Stomach smooth muscle (tissue), 2 donors: Measurements from ENCODE around the gene PTGR2.
"Not testable (repeated sequence)": the region's sequence is repeated elsewhere in the genome, so short reads cannot be mapped to it uniquely, and the experiment has no call there.

Source experiments
- H3K27ac ChIP-seq: one replicate; pipeline ENCODE4 v1.7.0; 2013; ENCODE audit warnings: mild to moderate bottlenecking, low read length, inconsistent platforms
- H3K27me3 ChIP-seq, 2 donors: one replicate each; pipeline ENCODE4 v1.7.0; 2013; ENCODE audit warnings: low read length in 2 of 2; ENCODE audit not compliant: insufficient read depth in 2 of 2, control insufficient read depth in 1 of 2
- H3K36me3 ChIP-seq, 2 donors: one replicate each; pipeline ENCODE4 v1.7.0; 2013; ENCODE audit warnings: low read length in 2 of 2; ENCODE audit not compliant: control insufficient read depth in 2 of 2, insufficient read depth in 2 of 2
- H3K4me1 ChIP-seq: one replicate; pipeline ENCODE4 v1.7.0; 2013; ENCODE audit warnings: low read length; ENCODE audit not compliant: control insufficient read depth, insufficient read depth
- H3K4me3 ChIP-seq, 2 donors: one replicate each; pipeline ENCODE4 v1.7.0; 2013; ENCODE audit warnings: low read length in 2 of 2
- H3K9ac ChIP-seq, 2 donors: one replicate each; pipeline ENCODE4 v1.7.0; 2013; ENCODE audit warnings: low read length in 2 of 2, mild to moderate bottlenecking in 1 of 2
- H3K9me3 ChIP-seq, 2 donors: one replicate each; pipeline ENCODE4 v1.7.0; 2013; ENCODE audit warnings: low read length in 2 of 2; ENCODE audit not compliant: control insufficient read depth in 2 of 2
- donor health status: healthy.
- donor health status: Pancreatic carcinoma.

The PTGR2 gene

GRCh38 chr14:73817020-73817655 is 34.5 kb upstream of the PTGR2 start:
- no peak overlapping the region for H3K4me3 ChIP-seq
- H3K9ac ChIP-seq = no peak overlapping the region
- H3K36me3 ChIP-seq = no peaks in the 10 kb centered on the region
- no peaks in the 10 kb centered on the region for H3K9me3 ChIP-seq
- no peaks in the 10 kb centered on the region for H3K4me1 ChIP-seq
- no peaks in the 10 kb centered on the region for H3K27me3 ChIP-seq
- H3K27ac ChIP-seq = no peak overlapping the region

DNA sequence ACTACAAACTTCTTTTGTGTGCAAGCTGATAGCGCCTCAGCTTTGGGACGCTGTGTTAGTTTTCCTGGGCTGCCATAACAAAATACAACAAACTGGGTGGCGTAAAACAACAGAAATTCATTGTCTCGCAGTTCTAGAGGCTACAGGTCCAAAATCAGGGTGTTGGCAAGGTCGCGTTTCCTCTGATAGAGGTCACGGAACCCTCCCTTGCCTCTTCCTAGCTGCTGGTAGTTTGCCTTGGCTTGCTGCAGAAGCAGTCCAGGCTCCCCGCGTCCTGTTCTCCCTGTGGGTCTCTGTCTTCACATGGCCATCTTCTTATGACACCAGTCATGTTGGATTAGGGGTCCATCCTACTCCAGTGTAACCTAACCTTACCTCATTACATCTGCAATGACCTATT is 32.8 kb upstream of the PTGR2 start:
- Histone ChIP-seq H3K9me3 (no peaks in the 10 kb centered on the region), H3K36me3 (no peaks in the 10 kb centered on the region), H3K4me1 (no peaks in the 10 kb centered on the region), H3K27me3 (no peaks in the 10 kb centered on the region), H3K9ac (no peak overlapping the region), H3K27ac (no peak overlapping the region), H3K4me3 (no peak overlapping the region)

DNA sequence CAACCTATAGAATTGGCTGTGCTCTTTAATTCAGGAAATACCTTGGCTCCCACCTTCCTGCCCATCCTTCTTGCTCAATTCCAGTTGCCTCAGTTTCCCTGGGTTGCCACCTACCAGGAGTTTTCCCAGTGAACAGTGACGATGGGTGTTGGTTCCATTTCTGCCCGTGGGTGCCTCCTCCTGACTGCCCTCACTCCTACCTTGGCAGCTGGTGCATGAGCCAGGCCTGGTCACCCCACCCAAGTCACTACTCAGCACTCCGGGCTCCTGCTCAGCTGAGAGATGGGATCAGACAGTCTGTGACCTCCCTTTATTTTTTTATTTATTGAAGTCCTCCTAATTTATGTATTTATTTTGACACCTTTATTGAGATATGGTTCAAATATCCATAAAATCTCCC is 31.0 kb upstream of the PTGR2 start:
- Histone ChIP-seq H3K9me3 (no peaks in the 10 kb centered on the region), H3K4me1 (no peaks in the 10 kb centered on the region), H3K27ac (no peak overlapping the region), H3K27me3 (no peaks in the 10 kb centered on the region), H3K9ac (no peak overlapping the region), H3K4me3 (no peak overlapping the region), H3K36me3 (no peaks in the 10 kb centered on the region)

DNA sequence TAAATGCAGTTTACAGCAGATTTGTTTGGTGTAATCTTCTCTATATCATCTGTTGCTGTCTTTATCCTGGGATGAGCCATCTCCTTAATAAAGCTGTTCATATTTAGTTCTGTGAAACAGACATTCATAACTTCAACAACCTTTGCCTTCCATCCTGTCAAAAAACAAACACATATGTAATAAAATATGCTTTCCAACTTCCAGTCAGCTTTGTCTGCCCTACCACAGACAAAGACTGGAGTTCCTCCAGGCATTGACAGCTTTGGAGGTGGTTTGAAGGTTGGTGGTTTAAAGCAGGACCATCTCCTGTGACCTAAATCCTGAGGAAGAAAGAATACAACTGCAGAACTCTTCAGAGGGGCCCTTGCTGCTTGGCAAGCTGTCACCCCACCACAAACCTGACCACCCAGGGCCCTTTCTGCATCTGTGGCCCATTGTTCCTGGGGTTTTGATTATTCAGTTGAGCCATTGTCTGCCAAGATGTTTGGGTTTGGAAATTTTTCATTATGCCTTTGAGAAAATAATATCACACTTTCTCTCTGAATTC is 28.2 kb upstream of the PTGR2 start:
- Histone ChIP-seq H3K9ac (no peak overlapping the region), H3K4me3 (no peak overlapping the region), H3K27me3 (no peaks in the 10 kb centered on the region), H3K9me3 (no peaks in the 10 kb centered on the region), H3K27ac (no peak overlapping the region), H3K36me3 (no peaks in the 10 kb centered on the region), H3K4me1 (peaks cover 3% of the 10 kb centered on the region)

GRCh38 chr14:73824127-73824526 is 27.5 kb upstream of the PTGR2 start:
- Histone ChIP-seq H3K4me3 (no peak overlapping the region), H3K27ac (no peak overlapping the region), H3K4me1 (peaks cover 3% of the 10 kb centered on the region), H3K27me3 (no peaks in the 10 kb centered on the region), H3K36me3 (no peaks in the 10 kb centered on the region), H3K9ac (no peak overlapping the region), H3K9me3 (no peaks in the 10 kb centered on the region)

- Histone ChIP-seq H3K4me3 (no peak overlapping the region), H3K9me3 (no peaks in the 10 kb centered on the region), H3K4me1 (peaks cover 3% of the 10 kb centered on the region), H3K9ac (no peak overlapping the region), H3K36me3 (no peaks in the 10 kb centered on the region), H3K27ac (no peak overlapping the region), H3K27me3 (no peaks in the 10 kb centered on the region)
Measured at GRCh38 chr14:73824536-73824935, 27.1 kb upstream of the PTGR2 start.

GRCh38 chr14:73825551-73826188 is 26.0 kb upstream of the PTGR2 start:
- H3K4me3 ChIP-seq = no peak overlapping the region
- no peak overlapping the region for H3K9ac ChIP-seq
- no peaks in the 10 kb centered on the region for H3K9me3 ChIP-seq
- H3K36me3 ChIP-seq = no peaks in the 10 kb centered on the region
- no peaks in the 10 kb centered on the region for H3K27me3 ChIP-seq
- H3K27ac ChIP-seq = no peak overlapping the region
- peaks cover 3% of the 10 kb centered on the region for H3K4me1 ChIP-seq

DNA sequence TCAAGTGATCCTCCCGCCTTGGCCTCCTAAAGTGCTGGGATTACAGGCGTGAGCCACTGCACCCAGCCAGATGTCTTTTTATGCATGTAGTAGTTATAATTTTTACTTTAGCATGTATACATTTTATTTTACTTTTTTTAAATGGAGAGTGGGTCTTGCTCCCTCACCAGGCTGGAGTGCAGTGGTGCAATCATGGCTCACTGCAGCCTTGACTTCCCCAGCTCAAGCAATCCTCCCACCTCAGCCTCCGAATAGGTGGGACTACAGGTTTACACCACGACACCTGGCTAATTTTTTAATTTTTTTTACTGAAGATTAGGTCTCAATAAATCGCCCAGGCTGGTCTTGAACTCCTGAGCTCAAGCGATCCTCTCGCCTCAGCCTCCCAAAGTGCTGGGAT is 24.4 kb upstream of the PTGR2 start:
- not testable (repeated sequence) for H3K4me3 ChIP-seq, H3K36me3 ChIP-seq, H3K9me3 ChIP-seq, H3K4me1 ChIP-seq, H3K27me3 ChIP-seq, H3K9ac ChIP-seq, H3K27ac ChIP-seq

- no peak overlapping the region for H3K4me3 ChIP-seq
- H3K36me3 ChIP-seq = no peaks in the 10 kb centered on the region
- H3K27ac ChIP-seq = no peak overlapping the region
- H3K4me1 ChIP-seq = peaks cover 13% of the 10 kb centered on the region
- H3K27me3 ChIP-seq = no peaks in the 10 kb centered on the region
- no peaks in the 10 kb centered on the region for H3K9me3 ChIP-seq
- H3K9ac ChIP-seq = no peak overlapping the region
Measured at GRCh38 chr14:73829071-73829470, 22.6 kb upstream of the PTGR2 start.

DNA sequence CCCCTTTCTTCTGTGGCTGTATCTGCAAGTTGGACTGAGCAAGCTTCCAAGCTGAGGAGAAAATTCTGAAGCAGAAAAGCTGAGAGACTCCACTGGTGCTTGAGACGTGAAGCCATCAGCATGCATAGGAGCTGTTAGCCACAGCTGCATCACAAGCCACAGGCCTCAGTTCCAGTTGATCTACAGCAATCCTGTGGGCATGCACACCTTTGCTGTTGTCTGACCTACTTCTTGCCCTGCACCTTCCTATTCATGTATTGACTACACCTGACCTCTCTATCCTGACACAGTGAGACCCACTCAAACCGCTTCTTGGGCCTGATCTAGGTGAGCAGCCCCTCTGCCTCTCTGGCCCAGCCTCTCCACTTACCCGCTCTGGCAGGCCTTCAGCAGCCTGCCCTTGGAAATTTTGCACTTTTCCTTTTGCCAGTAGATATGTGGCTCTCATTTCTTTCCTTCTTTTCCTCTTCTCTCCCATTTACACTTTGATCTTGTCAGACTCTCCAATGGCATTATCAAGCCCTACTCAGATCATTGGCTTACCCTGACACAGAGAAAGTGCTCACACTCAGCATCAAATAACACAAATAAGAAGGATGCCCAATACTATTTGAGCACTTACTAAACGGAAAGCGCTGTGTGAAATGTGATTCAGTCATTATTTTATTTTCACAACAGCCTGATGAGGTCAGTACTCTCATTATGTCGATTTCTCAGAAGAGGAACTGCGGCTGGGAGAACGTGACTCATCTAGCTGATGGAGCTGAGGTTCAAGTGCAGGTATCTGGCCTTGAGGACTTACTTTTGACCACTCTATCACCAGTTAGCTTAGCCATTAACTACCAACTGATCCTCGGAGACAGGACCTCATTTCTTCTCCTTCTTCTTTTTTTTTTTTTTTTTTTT is 21.9 kb upstream of the PTGR2 start:
- no peaks in the 10 kb centered on the region for H3K36me3 ChIP-seq
- H3K27me3 ChIP-seq = no peaks in the 10 kb centered on the region
- H3K9me3 ChIP-seq = no peaks in the 10 kb centered on the region
- H3K4me3 ChIP-seq = no peak overlapping the region
- no peak overlapping the region for H3K9ac ChIP-seq
- H3K4me1 ChIP-seq = peaks cover 15% of the 10 kb centered on the region
- H3K27ac ChIP-seq = no peak overlapping the region
